ENCODE results near the gene AIM2. TPM values are rescaled to one million over a fixed set of nuclear protein-coding genes. Genes with fewer than 3 reads are reported as not detected.
"Not testable (repeated sequence)": the region's sequence is repeated elsewhere in the genome, so short reads cannot be mapped to it uniquely, and the experiment has no call there.

The AIM2 gene
- total RNA-seq, 3 donors from 2014 or later (not counting 1 experiment from before 2014, with no cell fraction given): 1.1 TPM; not detected in 2

GRCh38 chr1:159040206-159040605 lies 36.4 kb downstream of the AIM2 start:
- no peak for TF ChIP-seq CTCF (IDR thresholded peaks at IDR 0.05)
- DNase-seq: no peak
- Histone ChIP-seq H3K36me3 (ENCODE audit: control insufficient read depth, insufficient read depth, low read length) (peaks cover 84% of the 10 kb centered on the region), H3K4me1 (ENCODE audit: control insufficient read depth, insufficient read depth, low read length) (no peaks in the 10 kb centered on the region), H3K27ac (ENCODE audit: low read length) (no peak overlapping the region), H3K4me3 (ENCODE audit: low read length) (no peak overlapping the region), H3K27me3 (ENCODE audit: control insufficient read depth, insufficient read depth, low read length) (no peaks in the 10 kb centered on the region), H3K9me3 (ENCODE audit: control insufficient read depth, insufficient read depth, low read length) (no peaks in the 10 kb centered on the region)
- Mint-ChIP-seq H3K4me3 (no peak overlapping the region), H3K27ac (peak overlapping the region; percentile 55 to 71), H3K36me3 (peaks cover 21% of the 10 kb centered on the region), H3K4me1 (peaks cover 50 to 58% of the 10 kb centered on the region in 2 donors), H3K9me3 (no peaks in the 10 kb centered on the region), H3K27me3 (ENCODE audit: low read depth in 2 of 2) (no peaks in the 10 kb centered on the region)
- WGBS (ENCODE audit: insufficient coverage): no CpG with 5 or more reads among the region's 1 CpG
- no peak for ATAC-seq
- intact Hi-C loops (cut with micrococcal nuclease): no loop called here

- intact Hi-C loops (cut with micrococcal nuclease): no loop called here
Measured at GRCh38 chr1:159030877-159031447, 45.6 kb downstream of the AIM2 start.

GRCh38 chr1:159030311-159030710 lies 46.3 kb downstream of the AIM2 start:
- H3K9me3 Mint-ChIP-seq: no peaks in the 10 kb centered on the region
- no peaks in the 10 kb centered on the region for H3K9me3 ChIP-seq (ENCODE audit: control insufficient read depth, insufficient read depth, low read length)
- H3K36me3 ChIP-seq (ENCODE audit: control insufficient read depth, insufficient read depth, low read length): peaks cover 75% of the 10 kb centered on the region
- H3K4me1 Mint-ChIP-seq: peaks cover 92 to 94% of the 10 kb centered on the region in 2 donors
- peaks cover 53% of the 10 kb centered on the region for H3K36me3 Mint-ChIP-seq
- 88% methylated on average over 1 of the region's 1 CpG for WGBS (ENCODE audit: insufficient coverage)
- H3K27ac ChIP-seq (ENCODE audit: low read length): no peak overlapping the region
- peaks cover 13% of the 10 kb centered on the region for H3K4me1 ChIP-seq (ENCODE audit: control insufficient read depth, insufficient read depth, low read length)
- DNase-seq: no peak
- TF ChIP-seq CTCF (IDR thresholded peaks at IDR 0.05): no peak
- no peak overlapping the region for H3K4me3 ChIP-seq (ENCODE audit: low read length)
- no peaks in the 10 kb centered on the region for H3K27me3 Mint-ChIP-seq (ENCODE audit: low read depth in 2 of 2)
- ATAC-seq: no peak
- H3K27me3 ChIP-seq (ENCODE audit: control insufficient read depth, insufficient read depth, low read length): no peaks in the 10 kb centered on the region
- H3K27ac Mint-ChIP-seq: peak overlapping the region; percentile 62 to 78
- intact Hi-C loops (cut with micrococcal nuclease): no loop called here
- peak overlapping the region; percentile 68 for H3K4me3 Mint-ChIP-seq

More at GRCh38 chr1:159030877-159031447, 45.6 kb downstream of the AIM2 start:
- H3K9me3 Mint-ChIP-seq: no peaks in the 10 kb centered on the region
- peaks cover 92 to 94% of the 10 kb centered on the region in 2 donors for H3K4me1 Mint-ChIP-seq
- DNase-seq: no peak
- no peak overlapping the region for H3K4me3 ChIP-seq (ENCODE audit: low read length)
- H3K4me3 Mint-ChIP-seq: no peak overlapping the region
- H3K4me1 ChIP-seq (ENCODE audit: control insufficient read depth, insufficient read depth, low read length): peaks cover 13% of the 10 kb centered on the region
- H3K27ac Mint-ChIP-seq: peak overlapping the region; percentile 62 to 78
- no peaks in the 10 kb centered on the region for H3K27me3 Mint-ChIP-seq (ENCODE audit: low read depth in 2 of 2)
- H3K9me3 ChIP-seq (ENCODE audit: control insufficient read depth, insufficient read depth, low read length): no peaks in the 10 kb centered on the region
- H3K36me3 ChIP-seq (ENCODE audit: control insufficient read depth, insufficient read depth, low read length): peaks cover 78% of the 10 kb centered on the region
- WGBS (ENCODE audit: insufficient coverage): 95% methylated on average over 3 of the region's 3 CpGs
- no peak overlapping the region for H3K27ac ChIP-seq (ENCODE audit: low read length)
- ATAC-seq: no peak
- peaks cover 60% of the 10 kb centered on the region for H3K36me3 Mint-ChIP-seq
- TF ChIP-seq CTCF (IDR thresholded peaks at IDR 0.05): no peak
- no peaks in the 10 kb centered on the region for H3K27me3 ChIP-seq (ENCODE audit: control insufficient read depth, insufficient read depth, low read length)

GRCh38 chr1:159026841-159027240 lies 49.7 kb downstream of the AIM2 start:
- ATAC-seq; H3K27me3 ChIP-seq (ENCODE audit: control insufficient read depth, insufficient read depth, low read length); H3K4me3 ChIP-seq (ENCODE audit: low read length); H3K27me3 Mint-ChIP-seq (ENCODE audit: low read depth in 2 of 2); intact Hi-C loops (cut with micrococcal nuclease); H3K27ac ChIP-seq (ENCODE audit: low read length); H3K9me3 Mint-ChIP-seq; DNase-seq; H3K9me3 ChIP-seq (ENCODE audit: control insufficient read depth, insufficient read depth, low read length): not testable (repeated sequence)
- Mint-ChIP-seq H3K4me3 (peak overlapping the region; percentile 64), H3K27ac (peak overlapping the region; percentile 62 to 78), H3K4me1 (peaks cover 82 to 83% of the 10 kb centered on the region in 2 donors), H3K36me3 (peaks cover 43% of the 10 kb centered on the region)
- 80% methylated on average over 1 of the region's 2 CpGs for WGBS (ENCODE audit: insufficient coverage)
- peaks cover 68% of the 10 kb centered on the region for H3K36me3 ChIP-seq (ENCODE audit: control insufficient read depth, insufficient read depth, low read length)
- peaks cover 21% of the 10 kb centered on the region for H3K4me1 ChIP-seq (ENCODE audit: control insufficient read depth, insufficient read depth, low read length)

All from natural killer cell (primary cell).